Glutamatergic neuron (in vitro differentiated cells): ENCODE measurements around the gene CCR5AS.

Experiments
- DNase-seq: peaks from one replicate; pipeline ENCODE4 v3.0.0; 2022
- H3K27ac Mint-ChIP-seq: one replicate; pipeline ENCODE4 v1.8.0; 2020; ENCODE audit warnings: mild to moderate bottlenecking, mixed read lengths, inconsistent platforms; ENCODE audit not compliant: unreplicated experiment
- H3K27me3 Mint-ChIP-seq: one replicate; pipeline ENCODE4 v1.8.0; 2020; ENCODE audit warnings: mild to moderate bottlenecking, moderate library complexity, mixed read lengths, inconsistent platforms; ENCODE audit not compliant: unreplicated experiment
- H3K36me3 Mint-ChIP-seq: one replicate; pipeline ENCODE4 v1.8.0; 2020; ENCODE audit warnings: mild to moderate bottlenecking, mixed read lengths, inconsistent platforms; ENCODE audit not compliant: unreplicated experiment
- H3K4me1 Mint-ChIP-seq: one replicate; pipeline ENCODE4 v1.8.0; 2020; ENCODE audit warnings: mild to moderate bottlenecking, low read depth, mixed read lengths, inconsistent platforms; ENCODE audit not compliant: unreplicated experiment
- H3K4me3 Mint-ChIP-seq: one replicate; pipeline ENCODE4 v1.8.0; 2020; ENCODE audit warnings: mild to moderate bottlenecking, mixed read lengths, inconsistent platforms; ENCODE audit not compliant: unreplicated experiment
- H3K9me3 Mint-ChIP-seq: one replicate; pipeline ENCODE4 v1.8.0; 2020; ENCODE audit warnings: mild to moderate bottlenecking, moderate library complexity, mixed read lengths, inconsistent platforms; ENCODE audit not compliant: unreplicated experiment
- CTCF ChIP-seq: fragments of 200-600 bp; sonication (generic); IDR thresholded peaks from one replicate; pipeline ENCODE4 v1.5.0; 2021; ENCODE audit not compliant: partially characterized antibody, unreplicated experiment

Gene CCR5AS

DNA sequence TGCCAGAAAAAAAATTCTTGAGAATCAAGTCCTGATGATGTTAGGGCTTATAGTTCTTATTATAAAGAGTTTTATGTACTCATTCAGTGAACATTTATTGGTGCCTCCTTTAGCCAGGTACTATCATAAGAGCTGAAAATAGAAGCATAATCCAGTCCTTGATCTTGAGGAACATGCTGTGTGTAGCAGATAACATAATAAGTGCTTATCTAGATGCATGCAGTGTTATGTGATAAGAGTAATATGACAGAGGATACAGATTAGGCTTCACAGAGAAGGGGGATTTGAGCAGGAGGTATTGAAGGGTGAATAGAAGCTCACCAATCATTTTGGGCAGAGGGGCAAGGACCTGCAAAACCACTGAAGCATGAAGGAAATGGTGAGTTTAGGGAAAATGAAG is 51.9 kb downstream of the CCR5AS start:
- no peak for DNase-seq
- Mint-ChIP-seq H3K27ac (no peak overlapping the region), H3K27me3 (peaks cover 2% of the 10 kb centered on the region), H3K36me3 (no peaks in the 10 kb centered on the region), H3K4me1 (no peaks in the 10 kb centered on the region), H3K4me3 (no peak overlapping the region), H3K9me3 (no peaks in the 10 kb centered on the region)
- no peak for TF ChIP-seq CTCF

- Mint-ChIP-seq H3K27me3 (peaks cover 2% of the 10 kb centered on the region), H3K4me3 (no peak overlapping the region)
These were observed 52.4 kb downstream of the CCR5AS start for GRCh38 chr3:46354478-46354877.

DNA sequence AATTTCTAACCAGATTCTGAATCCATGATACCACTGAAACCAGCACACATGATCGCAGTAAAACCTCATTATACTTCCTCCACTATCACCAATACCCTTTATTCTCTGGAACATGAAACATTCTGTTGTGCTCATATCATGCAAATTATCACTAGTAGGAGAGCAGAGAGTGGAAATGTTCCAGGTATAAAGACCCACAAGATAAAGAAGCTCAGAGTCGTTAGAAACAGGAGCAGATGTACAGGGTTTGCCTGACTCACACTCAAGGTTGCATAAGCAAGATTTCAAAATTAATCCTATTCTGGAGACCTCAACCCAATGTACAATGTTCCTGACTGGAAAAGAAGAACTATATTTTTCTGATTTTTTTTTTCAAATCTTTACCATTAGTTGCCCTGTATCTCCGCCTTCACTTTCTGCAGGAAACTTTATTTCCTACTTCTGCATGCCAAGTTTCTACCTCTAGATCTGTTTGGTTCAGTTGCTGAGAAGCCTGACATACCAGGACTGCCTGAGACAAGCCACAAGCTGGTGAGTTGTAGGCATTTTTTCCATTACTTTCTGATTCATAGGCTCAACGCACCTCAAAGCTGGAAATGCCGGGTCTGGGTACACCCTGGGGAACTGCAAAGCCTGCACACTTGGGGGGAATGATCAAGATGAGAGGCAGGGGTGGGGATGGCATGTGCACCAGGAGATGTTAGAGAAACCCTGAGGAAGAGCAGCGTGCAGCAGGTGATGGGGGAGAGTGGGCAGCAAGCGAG is 53.0 kb downstream of the CCR5AS start, which contains the start of gene CCR2:
Gene CCR2, plus strand, starts transcription at position 465 of the 764 bp plus-strand sequence. CDS start 3,417 bp downstream, outside the sequence.
- no peaks in the 10 kb centered on the region for H3K36me3 Mint-ChIP-seq
- DNase-seq = no peak
- no peaks in the 10 kb centered on the region for H3K9me3 Mint-ChIP-seq
- peaks cover 3% of the 10 kb centered on the region for H3K27me3 Mint-ChIP-seq
- no peak for TF ChIP-seq CTCF
- H3K27ac Mint-ChIP-seq = no peak within 1 kb of the TSS
- H3K4me3 Mint-ChIP-seq = no peak within 1 kb of the TSS
- no peaks in the 10 kb centered on the region for H3K4me1 Mint-ChIP-seq

More at GRCh38 chr3:46354478-46354877, 52.4 kb downstream of the CCR5AS start:
- no peaks in the 10 kb centered on the region for H3K9me3 Mint-ChIP-seq
- no peak for TF ChIP-seq CTCF
- H3K4me1 Mint-ChIP-seq = no peaks in the 10 kb centered on the region
- H3K36me3 Mint-ChIP-seq = no peaks in the 10 kb centered on the region
- DNase-seq = no peak
- H3K27ac Mint-ChIP-seq = no peak overlapping the region

DNA sequence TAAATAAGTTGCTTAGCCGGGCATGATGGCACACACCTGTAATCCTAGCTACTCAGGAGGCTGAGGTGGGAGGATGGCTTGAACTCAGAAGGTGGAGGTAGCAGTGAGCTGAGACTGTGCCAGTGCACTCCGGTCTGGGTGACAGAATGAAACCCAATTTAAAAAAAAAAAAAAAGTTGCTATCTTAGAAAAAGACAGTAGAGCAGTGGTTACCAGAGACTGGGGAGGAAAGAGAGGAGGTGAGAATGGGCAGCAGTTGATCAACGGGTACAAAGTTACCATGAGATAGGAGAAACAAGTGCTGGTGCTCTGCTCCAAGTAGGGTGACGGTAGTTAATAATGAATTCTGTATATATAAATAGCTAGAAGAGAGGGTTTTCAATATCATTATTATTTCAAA is 53.8 kb downstream of the CCR5AS start:
- no peak for TF ChIP-seq CTCF
- Mint-ChIP-seq H3K9me3 (no peaks in the 10 kb centered on the region), H3K27me3 (peaks cover 4% of the 10 kb centered on the region), H3K27ac (no peak overlapping the region), H3K36me3 (no peaks in the 10 kb centered on the region), H3K4me1 (no peaks in the 10 kb centered on the region), H3K4me3 (no peak overlapping the region)
- no peak for DNase-seq

DNA sequence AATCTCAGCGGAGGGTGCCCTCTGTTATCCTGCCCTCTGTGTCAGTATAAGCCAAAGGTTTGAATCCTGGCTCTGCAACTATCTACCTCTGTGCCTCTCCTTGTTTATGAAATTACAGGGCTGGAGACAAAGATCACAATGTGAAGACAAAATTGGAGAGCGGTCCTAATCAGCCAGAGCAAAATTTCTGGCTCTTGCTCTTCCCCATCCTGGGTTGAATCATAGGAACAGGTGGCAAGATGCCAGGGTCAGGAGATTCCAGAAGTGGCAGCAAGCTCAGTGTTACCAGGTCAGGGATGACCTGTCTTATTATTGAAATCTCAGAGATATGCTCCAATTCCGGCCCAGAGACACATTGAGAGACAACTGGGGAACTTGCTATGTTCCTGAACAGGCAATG is 55.2 kb downstream of the CCR5AS start:
- no peak for TF ChIP-seq CTCF
- Mint-ChIP-seq H3K36me3 (no peaks in the 10 kb centered on the region), H3K27me3 (peaks cover 4% of the 10 kb centered on the region), H3K27ac (no peak overlapping the region), H3K9me3 (no peaks in the 10 kb centered on the region), H3K4me3 (no peak overlapping the region), H3K4me1 (no peaks in the 10 kb centered on the region)
- DNase-seq = no peak
